ENCODE data around the gene ARHGAP23. TPM values are rescaled to one million over a fixed set of nuclear protein-coding genes. Genes with fewer than 3 reads are reported as not detected.
A peak's percentile ranks its signal among the peaks of the same experiment; 100 is the strongest.

ARHGAP23 gene
- total and polyA plus RNA-seq, 2 experiments from 2014 or later, result 21.4 to 150 TPM

DNA sequence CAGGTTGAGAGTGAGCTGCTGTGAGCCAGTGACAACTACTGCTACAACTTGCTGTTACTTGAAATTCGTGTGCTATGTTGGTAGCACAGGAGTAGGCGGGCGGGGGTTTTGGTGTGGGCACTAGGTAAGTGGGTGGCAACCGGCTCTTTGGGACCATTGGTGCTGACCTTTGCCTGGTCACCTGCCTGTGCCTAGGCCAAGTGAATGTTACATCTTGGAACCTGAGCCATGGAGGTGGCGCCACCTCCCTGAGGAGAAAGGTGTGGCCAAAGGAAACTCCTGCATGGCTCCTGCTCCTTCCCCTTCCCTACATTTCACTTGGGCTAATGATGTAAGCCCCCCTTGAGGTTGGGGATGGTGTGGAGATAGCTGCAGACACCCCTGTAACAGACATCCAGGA lies 25.4 kb upstream of the ARHGAP23 start:
- peaks cover 43% of the 10 kb centered on the region for H3K4me1 Mint-ChIP-seq
- peak overlapping the region; percentile 45 for H3K27ac Mint-ChIP-seq
- H3K36me3 ChIP-seq (ENCODE audit: insufficient read depth), result peaks cover 6% of the 10 kb centered on the region; the same call in 1 of the 2 replicates
- peak; percentile 49 for ATAC-seq
- TF ChIP-seq, protein P1, sequence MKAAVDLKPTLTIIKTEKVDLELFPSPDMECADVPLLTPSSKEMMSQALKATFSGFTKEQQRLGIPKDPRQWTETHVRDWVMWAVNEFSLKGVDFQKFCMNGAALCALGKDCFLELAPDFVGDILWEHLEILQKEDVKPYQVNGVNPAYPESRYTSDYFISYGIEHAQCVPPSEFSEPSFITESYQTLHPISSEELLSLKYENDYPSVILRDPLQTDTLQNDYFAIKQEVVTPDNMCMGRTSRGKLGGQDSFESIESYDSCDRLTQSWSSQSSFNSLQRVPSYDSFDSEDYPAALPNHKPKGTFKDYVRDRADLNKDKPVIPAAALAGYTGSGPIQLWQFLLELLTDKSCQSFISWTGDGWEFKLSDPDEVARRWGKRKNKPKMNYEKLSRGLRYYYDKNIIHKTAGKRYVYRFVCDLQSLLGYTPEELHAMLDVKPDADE (IDR thresholded peaks at IDR 0.05), result no peak
- no peak for TF ChIP-seq JUNB (IDR thresholded peaks at IDR 0.05; ENCODE audit: unreplicated experiment)
- no peak for TF ChIP-seq CREB1 (CRISPR knock-in tag; IDR thresholded peaks at IDR 0.05; ENCODE audit: low read depth)
- TF ChIP-seq EZH2 (IDR thresholded peaks at IDR 0.05; ENCODE audit: low read depth, unreplicated experiment), result no peak
- no peak for TF ChIP-seq EZH2phosphoT487 (IDR thresholded peaks at IDR 0.05; ENCODE audit: unreplicated experiment)
- TF ChIP-seq, protein P2, sequence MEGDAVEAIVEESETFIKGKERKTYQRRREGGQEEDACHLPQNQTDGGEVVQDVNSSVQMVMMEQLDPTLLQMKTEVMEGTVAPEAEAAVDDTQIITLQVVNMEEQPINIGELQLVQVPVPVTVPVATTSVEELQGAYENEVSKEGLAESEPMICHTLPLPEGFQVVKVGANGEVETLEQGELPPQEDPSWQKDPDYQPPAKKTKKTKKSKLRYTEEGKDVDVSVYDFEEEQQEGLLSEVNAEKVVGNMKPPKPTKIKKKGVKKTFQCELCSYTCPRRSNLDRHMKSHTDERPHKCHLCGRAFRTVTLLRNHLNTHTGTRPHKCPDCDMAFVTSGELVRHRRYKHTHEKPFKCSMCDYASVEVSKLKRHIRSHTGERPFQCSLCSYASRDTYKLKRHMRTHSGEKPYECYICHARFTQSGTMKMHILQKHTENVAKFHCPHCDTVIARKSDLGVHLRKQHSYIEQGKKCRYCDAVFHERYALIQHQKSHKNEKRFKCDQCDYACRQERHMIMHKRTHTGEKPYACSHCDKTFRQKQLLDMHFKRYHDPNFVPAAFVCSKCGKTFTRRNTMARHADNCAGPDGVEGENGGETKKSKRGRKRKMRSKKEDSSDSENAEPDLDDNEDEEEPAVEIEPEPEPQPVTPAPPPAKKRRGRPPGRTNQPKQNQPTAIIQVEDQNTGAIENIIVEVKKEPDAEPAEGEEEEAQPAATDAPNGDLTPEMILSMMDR (conservative IDR thresholded peaks at IDR 0.05; ENCODE audit: low read depth in 2 of 2), result peak; percentile 48 to 71
- TF ChIP-seq, protein P3, sequence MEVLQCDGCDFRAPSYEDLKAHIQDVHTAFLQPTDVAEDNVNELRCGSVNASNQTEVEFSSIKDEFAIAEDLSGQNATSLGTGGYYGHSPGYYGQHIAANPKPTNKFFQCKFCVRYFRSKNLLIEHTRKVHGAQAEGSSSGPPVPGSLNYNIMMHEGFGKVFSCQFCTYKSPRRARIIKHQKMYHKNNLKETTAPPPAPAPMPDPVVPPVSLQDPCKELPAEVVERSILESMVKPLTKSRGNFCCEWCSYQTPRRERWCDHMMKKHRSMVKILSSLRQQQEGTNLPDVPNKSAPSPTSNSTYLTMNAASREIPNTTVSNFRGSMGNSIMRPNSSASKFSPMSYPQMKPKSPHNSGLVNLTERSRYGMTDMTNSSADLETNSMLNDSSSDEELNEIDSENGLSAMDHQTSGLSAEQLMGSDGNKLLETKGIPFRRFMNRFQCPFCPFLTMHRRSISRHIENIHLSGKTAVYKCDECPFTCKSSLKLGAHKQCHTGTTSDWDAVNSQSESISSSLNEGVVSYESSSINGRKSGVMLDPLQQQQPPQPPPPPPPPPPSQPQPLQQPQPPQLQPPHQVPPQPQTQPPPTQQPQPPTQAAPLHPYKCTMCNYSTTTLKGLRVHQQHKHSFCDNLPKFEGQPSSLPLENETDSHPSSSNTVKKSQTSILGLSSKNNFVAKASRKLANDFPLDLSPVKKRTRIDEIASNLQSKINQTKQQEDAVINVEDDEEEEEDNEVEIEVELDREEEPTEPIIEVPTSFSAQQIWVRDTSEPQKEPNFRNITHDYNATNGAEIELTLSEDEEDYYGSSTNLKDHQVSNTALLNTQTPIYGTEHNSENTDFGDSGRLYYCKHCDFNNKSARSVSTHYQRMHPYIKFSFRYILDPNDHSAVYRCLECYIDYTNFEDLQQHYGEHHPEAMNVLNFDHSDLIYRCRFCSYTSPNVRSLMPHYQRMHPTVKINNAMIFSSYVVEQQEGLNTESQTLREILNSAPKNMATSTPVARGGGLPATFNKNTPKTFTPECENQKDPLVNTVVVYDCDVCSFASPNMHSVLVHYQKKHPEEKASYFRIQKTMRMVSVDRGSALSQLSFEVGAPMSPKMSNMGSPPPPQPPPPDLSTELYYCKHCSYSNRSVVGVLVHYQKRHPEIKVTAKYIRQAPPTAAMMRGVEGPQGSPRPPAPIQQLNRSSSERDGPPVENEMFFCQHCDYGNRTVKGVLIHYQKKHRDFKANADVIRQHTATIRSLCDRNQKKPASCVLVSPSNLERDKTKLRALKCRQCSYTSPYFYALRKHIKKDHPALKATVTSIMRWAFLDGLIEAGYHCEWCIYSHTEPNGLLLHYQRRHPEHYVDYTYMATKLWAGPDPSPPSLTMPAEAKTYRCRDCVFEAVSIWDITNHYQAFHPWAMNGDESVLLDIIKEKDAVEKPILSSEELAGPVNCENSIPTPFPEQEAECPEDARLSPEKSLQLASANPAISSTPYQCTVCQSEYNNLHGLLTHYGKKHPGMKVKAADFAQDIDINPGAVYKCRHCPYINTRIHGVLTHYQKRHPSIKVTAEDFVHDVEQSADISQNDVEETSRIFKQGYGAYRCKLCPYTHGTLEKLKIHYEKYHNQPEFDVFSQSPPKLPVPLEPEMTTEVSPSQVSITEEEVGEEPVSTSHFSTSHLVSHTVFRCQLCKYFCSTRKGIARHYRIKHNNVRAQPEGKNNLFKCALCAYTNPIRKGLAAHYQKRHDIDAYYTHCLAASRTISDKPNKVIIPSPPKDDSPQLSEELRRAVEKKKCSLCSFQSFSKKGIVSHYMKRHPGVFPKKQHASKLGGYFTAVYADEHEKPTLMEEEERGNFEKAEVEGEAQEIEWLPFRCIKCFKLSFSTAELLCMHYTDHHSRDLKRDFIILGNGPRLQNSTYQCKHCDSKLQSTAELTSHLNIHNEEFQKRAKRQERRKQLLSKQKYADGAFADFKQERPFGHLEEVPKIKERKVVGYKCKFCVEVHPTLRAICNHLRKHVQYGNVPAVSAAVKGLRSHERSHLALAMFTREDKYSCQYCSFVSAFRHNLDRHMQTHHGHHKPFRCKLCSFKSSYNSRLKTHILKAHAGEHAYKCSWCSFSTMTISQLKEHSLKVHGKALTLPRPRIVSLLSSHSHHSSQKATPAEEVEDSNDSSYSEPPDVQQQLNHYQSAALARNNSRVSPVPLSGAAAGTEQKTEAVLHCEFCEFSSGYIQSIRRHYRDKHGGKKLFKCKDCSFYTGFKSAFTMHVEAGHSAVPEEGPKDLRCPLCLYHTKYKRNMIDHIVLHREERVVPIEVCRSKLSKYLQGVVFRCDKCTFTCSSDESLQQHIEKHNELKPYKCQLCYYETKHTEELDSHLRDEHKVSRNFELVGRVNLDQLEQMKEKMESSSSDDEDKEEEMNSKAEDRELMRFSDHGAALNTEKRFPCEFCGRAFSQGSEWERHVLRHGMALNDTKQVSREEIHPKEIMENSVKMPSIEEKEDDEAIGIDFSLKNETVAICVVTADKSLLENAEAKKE (CRISPR knock-in tag; IDR thresholded peaks at IDR 0.05), result no peak
- no peak for TF ChIP-seq ZNF114 (CRISPR knock-in tag; IDR thresholded peaks at IDR 0.05)
- H3K36me3 Mint-ChIP-seq (ENCODE audit: low read depth), result peaks cover 35% of the 10 kb centered on the region
- H3K27me3 Mint-ChIP-seq (ENCODE audit: insufficient read depth, low read depth, poor library complexity), result no peaks in the 10 kb centered on the region
- peak overlapping the region; percentile 70; the same call in 1 of the 2 replicates for H3K4me2 ChIP-seq
- H3F3A ChIP-seq (replicated peaks; ENCODE audit: low read depth), result 0 out of 2 replicates have a peak, but pooled peaks cover 10% of the 10 kb centered on the region
- H3K9me3 Mint-ChIP-seq, result no peaks in the 10 kb centered on the region
- H3K79me2 ChIP-seq (replicated peaks; ENCODE audit: insufficient read depth), result no peaks in the 10 kb centered on the region
- no peak overlapping the region for H3K4me3 ChIP-seq
- H4K20me1 ChIP-seq (replicated peaks; ENCODE audit: insufficient read depth), result no peaks in the 10 kb centered on the region; the same call in 1 of the 2 replicates
- H3K4me1 ChIP-seq (ENCODE audit: insufficient read depth), result peaks cover 34% of the 10 kb centered on the region
- H3K4me3 Mint-ChIP-seq, result no peak overlapping the region
- H2AFZ ChIP-seq, result no peak overlapping the region
- peak; percentile 42 for DNase-seq (ENCODE audit: low spot score)
- no peak overlapping the region; the same call in 1 of the 2 replicates for H3K27ac ChIP-seq (ENCODE audit: low read depth)
- no peaks in the 10 kb centered on the region for H3K27me3 ChIP-seq (ENCODE audit: insufficient read depth)
- H3K9me2 ChIP-seq (ENCODE audit: insufficient read depth), result no peaks in the 10 kb centered on the region

All from GM23338 (cell line).